NCI-H82 treated with DMSO at 0.1 percent for 48 hours (cell line): Measurements from ENCODE around the gene TMC5.
A peak's percentile ranks its signal among the peaks of the same experiment; 100 is the strongest.
"Not testable (repeated sequence)": the region's sequence is repeated elsewhere in the genome, so short reads cannot be mapped to it uniquely, and the experiment has no call there.

Experiments
- DNase-seq: peaks from one replicate; lab custom pipeline; 2025; ENCODE audit not compliant: unreplicated experiment; lab: John Stamatoyannopoulos, UW

The TMC5 gene

GRCh38 chr16:19417640-19418039 lies at the start of gene TMC5:
TMC5 (plus strand) TSS chr16:19417883; CDS start chr16:19440039, 22,156 bp downstream.
- DNase-seq: no peak

DNA sequence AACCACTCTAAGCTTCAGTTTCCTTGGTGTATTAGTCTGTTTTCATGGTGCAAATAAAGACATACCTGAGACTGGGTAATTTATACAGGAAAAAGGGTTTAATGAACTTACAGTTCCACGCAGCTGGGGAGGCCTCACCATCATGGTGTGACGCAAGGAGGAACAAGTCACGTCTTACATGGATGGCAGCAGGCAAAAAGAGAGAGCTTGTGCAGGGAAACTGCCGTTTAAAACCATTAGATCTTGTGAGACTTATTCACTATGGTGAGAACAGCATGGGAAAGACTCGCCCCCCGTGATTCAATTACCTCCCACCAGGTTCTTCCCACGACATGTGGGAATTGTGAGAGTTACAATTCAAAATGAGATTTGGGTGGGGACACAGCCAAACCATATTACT lies 45.1 kb upstream of the TMC5 start:
- not testable (repeated sequence) for DNase-seq

DNA sequence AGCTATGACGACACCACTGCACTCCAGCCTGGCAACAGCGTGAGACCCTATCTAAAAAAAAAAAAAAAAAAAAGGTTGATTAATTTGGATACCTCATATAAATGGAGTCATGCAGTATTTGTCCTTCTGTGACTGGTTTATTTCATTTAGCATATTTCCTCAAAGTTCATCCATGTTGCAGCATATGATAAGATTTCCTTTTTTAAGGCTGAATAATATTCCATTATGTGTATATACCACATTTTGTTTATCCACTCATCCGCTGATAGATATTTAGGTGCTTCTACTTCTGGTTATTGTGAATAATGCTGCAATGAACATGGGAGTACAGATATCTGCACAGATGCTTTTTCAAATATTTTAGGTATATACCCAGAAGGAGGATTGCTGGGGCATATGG lies 43.3 kb upstream of the TMC5 start:
- DNase-seq: no peak

DNA sequence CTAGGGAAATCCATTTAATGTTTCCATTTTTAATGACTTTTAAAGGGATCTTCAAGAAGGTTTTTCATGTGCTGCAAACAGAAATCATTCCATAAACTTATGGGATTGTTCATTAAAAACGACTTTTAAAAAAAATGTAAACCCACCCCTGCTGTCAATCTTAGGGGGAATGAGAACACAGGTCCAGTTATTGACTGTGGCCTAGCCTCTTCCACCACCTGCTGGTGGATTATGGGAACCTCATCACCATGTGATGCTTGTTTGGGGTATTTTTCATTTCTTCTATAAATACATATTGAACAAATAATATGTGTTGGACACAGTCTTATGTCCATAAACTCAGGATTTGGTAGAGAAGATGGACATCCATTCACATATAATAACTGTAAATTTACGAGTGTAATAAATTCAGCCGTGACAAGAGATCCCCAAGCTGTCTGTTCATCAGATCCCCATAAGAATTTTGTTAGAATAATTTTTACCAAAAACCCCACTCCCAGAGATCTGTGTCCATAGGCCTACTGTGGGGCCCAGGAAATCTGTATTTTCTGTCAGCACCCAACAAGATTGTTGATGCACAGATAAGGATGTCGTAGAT lies 42.0 kb upstream of the TMC5 start:
- peak; percentile 22 for DNase-seq

- no peak for DNase-seq
Observed at GRCh38 chr16:19377864-19378263, 39.8 kb upstream of the TMC5 start.

DNA sequence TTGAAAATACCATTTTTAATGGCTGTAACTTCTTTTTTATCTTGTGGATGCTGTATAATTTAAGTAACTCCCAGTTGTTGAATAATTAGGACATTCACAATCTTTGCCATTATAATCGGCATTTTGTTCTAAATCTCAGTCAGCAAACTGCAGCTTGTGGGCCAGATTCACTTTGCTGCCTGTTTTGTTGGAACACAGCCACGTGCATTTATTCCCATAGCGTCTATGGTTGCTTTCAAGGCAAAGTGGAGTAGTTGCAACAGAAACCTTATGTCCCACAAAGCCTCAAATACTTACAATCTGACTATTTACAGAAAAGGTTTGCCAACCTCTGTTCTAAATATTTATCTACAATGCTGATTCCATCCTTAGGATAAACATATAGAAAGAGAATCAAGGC lies 39.2 kb upstream of the TMC5 start:
- no peak for DNase-seq

DNA sequence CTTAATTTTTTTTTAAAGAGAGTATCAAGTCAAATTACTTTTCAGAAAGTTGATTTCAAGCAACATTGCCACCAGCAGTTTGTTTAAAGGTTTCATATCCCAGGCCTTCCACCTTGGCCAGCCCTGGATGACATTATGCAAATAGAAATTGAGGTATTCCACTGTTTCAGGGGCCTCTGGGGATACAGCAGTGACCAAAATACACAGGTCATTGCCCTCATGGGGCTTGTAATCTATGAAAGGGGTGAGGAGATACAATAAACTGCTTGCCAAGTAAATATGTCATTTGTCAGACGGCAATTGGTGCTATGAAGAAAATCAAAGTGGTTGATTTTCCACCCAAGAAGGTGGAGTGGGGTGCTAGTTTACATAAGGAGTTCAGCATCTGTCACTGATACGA lies 37.8 kb upstream of the TMC5 start:
- no peak for DNase-seq

DNA sequence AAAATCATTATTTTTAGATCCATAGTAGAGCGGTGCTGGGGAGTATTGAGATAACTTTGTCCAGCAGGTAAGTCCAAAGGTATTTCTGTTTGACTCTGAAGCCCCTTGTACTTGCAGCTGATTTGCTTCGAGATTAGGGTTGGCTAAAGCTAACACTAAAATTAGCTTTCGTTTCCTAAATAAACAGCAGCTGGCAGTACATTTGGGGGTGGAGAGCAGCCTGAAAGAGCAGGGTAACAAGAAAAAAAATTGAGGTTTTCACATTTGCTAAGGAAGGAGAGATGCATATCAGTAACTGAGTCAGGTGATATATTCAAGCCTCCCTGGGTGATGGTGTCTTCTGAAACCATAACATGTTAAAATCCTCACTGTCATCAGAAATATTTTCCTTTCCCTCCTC lies 37.4 kb upstream of the TMC5 start:
- DNase-seq: no peak

DNA sequence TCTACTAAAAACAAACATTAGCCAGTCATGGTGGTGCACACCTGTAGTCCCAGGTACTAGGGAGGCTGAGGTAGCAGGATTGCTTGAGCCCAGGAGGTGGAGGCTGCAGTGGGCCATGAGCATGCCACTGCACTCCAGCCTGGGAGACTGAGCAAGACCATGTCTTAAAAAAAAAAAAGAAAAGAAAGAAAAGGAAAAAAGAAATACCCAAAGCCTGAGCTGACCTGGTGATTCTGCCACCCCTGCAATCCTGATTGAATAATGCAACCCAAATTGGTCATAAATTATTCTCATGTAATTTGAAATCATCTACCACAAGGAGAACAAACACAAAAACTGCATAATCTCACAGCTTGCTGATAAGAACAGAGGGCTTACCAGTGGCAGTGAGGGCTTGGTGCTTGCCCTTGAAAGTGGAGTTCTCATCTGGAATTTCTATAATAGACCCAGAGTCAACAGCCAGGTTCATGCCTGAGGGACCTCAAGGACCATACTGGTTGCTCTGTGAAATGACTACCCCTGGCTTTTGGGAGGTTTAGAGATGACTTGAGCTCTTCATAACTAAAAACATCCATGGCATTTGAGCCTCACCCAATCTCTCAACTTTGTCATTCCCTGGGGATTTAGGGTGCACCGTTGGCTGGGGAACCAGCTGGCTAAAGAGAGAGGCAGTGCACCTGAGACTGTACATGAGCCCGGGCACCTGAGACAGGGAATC lies 35.4 kb upstream of the TMC5 start:
- no peak for DNase-seq

GRCh38 chr16:19382887-19383816 lies 34.5 kb upstream of the TMC5 start:
- DNase-seq: no peak

DNA sequence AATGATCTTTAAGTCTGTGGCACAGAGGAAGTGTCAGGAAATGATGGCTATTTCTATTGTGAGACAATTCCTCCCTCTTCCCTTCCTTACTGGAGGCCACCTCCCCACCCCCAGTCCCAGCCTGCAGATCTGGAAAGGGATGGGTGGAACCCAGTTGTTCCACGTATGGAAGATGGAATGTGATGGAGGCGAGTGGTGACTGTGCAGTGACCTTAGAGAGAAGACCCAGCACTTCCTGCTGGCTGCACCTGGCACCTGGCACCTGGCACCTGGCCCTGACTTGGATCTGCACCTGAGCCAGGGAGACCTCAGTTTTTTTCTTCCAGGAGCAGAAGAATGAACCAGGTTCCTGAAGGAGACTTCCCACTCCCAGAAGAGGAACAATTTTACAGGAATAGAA lies 33.0 kb upstream of the TMC5 start:
- DNase-seq: no peak

- DNase-seq: no peak
Observed at GRCh38 chr16:19386525-19386924, 31.2 kb upstream of the TMC5 start.

DNA sequence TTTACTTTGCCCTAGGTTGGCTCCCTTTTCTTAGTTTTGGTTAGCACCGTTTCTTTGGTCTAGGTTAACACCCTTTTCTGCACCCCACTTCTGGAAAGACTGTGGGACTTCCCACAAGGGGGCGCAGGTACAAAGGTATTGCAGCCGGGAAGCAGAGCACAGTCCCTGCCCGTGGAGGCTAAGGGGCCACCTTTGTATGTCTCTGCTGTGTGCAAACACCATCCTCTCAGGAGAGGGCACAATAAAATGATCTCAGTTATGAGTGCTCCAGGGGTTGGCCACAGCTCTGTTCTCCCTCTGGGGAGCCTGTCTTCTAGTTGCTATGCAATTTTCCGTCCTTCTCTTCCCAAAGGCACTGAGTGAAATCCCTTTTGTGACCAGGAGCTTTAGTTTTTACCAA lies 28.4 kb upstream of the TMC5 start:
- DNase-seq: no peak

GRCh38 chr16:19391185-19391776 lies 26.4 kb upstream of the TMC5 start:
- DNase-seq: not testable (repeated sequence)

DNA sequence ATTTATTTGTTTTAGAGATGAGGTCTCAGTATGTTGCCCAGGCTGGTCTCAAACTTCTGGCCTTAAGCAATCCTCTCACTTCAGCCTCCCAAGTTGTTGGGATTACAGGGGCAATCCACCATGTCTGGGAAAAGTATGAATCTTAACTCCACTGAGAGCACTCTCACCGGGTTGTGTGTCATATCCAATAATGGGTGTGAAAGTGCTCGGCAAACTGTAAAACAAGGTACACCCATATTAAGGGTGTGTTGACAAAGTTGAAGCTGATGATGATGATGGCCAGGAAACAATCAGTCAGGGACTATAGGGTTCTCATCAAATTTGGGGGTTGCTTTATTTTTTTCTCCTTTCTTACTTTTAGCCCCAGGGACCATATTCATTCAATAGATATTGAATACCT lies 25.3 kb upstream of the TMC5 start:
- no peak for DNase-seq

- peak; percentile 48 for DNase-seq
Observed at GRCh38 chr16:19393226-19394111, 24.2 kb upstream of the TMC5 start.

GRCh38 chr16:19395646-19396267 lies 21.9 kb upstream of the TMC5 start:
- not testable (repeated sequence) for DNase-seq

GRCh38 chr16:19396555-19397011 lies 21.1 kb upstream of the TMC5 start:
- no peak for DNase-seq

- DNase-seq: not testable (repeated sequence)
Observed at GRCh38 chr16:19397373-19397772, 20.3 kb upstream of the TMC5 start.

DNA sequence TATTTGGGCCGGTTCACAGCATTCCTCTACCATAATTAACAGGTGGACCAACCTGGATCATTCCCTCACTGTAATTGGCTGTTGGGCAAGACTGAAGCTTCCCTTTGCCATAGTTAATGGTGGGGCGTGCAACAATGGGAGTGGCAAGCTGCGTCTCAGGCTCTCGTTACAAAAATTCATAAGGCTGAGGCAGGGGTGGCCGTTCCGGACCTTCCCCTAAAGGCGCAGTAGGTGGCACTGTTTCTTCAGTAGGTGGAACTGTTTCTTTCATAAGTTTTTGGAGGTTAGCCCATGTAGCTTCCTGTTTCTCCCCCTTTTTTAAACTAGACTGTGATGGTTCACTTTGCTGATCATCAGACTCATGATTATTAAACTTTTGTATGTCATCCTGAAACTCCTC lies 17.0 kb upstream of the TMC5 start:
- DNase-seq: peak; percentile 10
